ELR (cell line): Measurements from ENCODE around the gene PLAAT1.

Experiments
- DNase-seq: peaks from one replicate; pipeline ENCODE4 v3.0.0-alpha.2; 2015; ENCODE audit warnings: low read depth

Gene PLAAT1

GRCh38 chr3:193240850-193241706 is at the start of gene PLAAT1:
Gene PLAAT1, plus strand, starts transcription at chr3:193241222. Its CDS starts 14,429 bp downstream, at chr3:193255651.
- peak; percentile 7 for DNase-seq

GRCh38 chr3:193194371-193194770 is 46.7 kb upstream of the PLAAT1 start:
- no peak for DNase-seq

GRCh38 chr3:193196746-193197145 is 44.3 kb upstream of the PLAAT1 start:
- DNase-seq: no peak

- DNase-seq: peak; percentile 26
These were observed 33.4 kb upstream of the PLAAT1 start for GRCh38 chr3:193207290-193208273.

GRCh38 chr3:193210618-193211017 is 30.4 kb upstream of the PLAAT1 start:
- no peak for DNase-seq

- DNase-seq: no peak
These were observed 29.8 kb upstream of the PLAAT1 start for GRCh38 chr3:193211173-193211572.

- no peak for DNase-seq
These were observed 29.0 kb upstream of the PLAAT1 start for GRCh38 chr3:193211984-193212383.

GRCh38 chr3:193212844-193213243 is 28.2 kb upstream of the PLAAT1 start:
- DNase-seq: no peak

- no peak for DNase-seq
These were observed 26.6 kb upstream of the PLAAT1 start for GRCh38 chr3:193214445-193214844.

- DNase-seq: no peak
These were observed 15.5 kb upstream of the PLAAT1 start for GRCh38 chr3:193225302-193226125.

GRCh38 chr3:193228206-193228605 is 12.8 kb upstream of the PLAAT1 start:
- no peak for DNase-seq

GRCh38 chr3:193229851-193230420 is 11.1 kb upstream of the PLAAT1 start:
- DNase-seq: no peak

- DNase-seq: no peak
These were observed 10.4 kb upstream of the PLAAT1 start for GRCh38 chr3:193230610-193231009.

GRCh38 chr3:193231201-193231600 is 9.8 kb upstream of the PLAAT1 start:
- DNase-seq: no peak

GRCh38 chr3:193236599-193236998 is 4.4 kb upstream of the PLAAT1 start:
- DNase-seq: no peak

- no peak for DNase-seq
These were observed 4.0 kb upstream of the PLAAT1 start for GRCh38 chr3:193237030-193237429.

- DNase-seq: no peak
These were observed 579 bp upstream of the PLAAT1 start for GRCh38 chr3:193240436-193240849.

GRCh38 chr3:193241716-193242115 is 694 bp downstream of the PLAAT1 start:
- no peak for DNase-seq

GRCh38 chr3:193243571-193243970 is 2.5 kb downstream of the PLAAT1 start:
- DNase-seq: no peak

GRCh38 chr3:193248848-193249468 is 7.9 kb downstream of the PLAAT1 start:
- DNase-seq: no peak

GRCh38 chr3:193250492-193250891 is 9.5 kb downstream of the PLAAT1 start:
- DNase-seq: no peak
